Measurements from ENCODE around the gene LCLAT1.

The LCLAT1 gene

GRCh38 chr2:30679426-30680088 is 232.5 kb downstream of the LCLAT1 start:
- no peak for FAIRE-seq

- FAIRE-seq: no peak
Measured at GRCh38 chr2:30680121-30680520, 233.1 kb downstream of the LCLAT1 start.

- FAIRE-seq: no peak
Measured at GRCh38 chr2:30681022-30681421, 234.0 kb downstream of the LCLAT1 start.

GRCh38 chr2:30683236-30683956 is 236.3 kb downstream of the LCLAT1 start:
- no peak for FAIRE-seq

- FAIRE-seq: no peak
Measured at GRCh38 chr2:30684026-30684425, 237.0 kb downstream of the LCLAT1 start.

- no peak for FAIRE-seq
Measured at GRCh38 chr2:30684516-30684915, 237.5 kb downstream of the LCLAT1 start.

GRCh38 chr2:30684996-30685395 is 237.9 kb downstream of the LCLAT1 start:
- no peak for FAIRE-seq

GRCh38 chr2:30686000-30686399 is 239.0 kb downstream of the LCLAT1 start:
- no peak for FAIRE-seq

GRCh38 chr2:30686669-30687068 is 239.6 kb downstream of the LCLAT1 start:
- FAIRE-seq: no peak

- FAIRE-seq: no peak
Measured at GRCh38 chr2:30688956-30689401, 241.9 kb downstream of the LCLAT1 start.

- FAIRE-seq: no peak
Measured at GRCh38 chr2:30689496-30690125, 242.6 kb downstream of the LCLAT1 start.

GRCh38 chr2:30690126-30690561 is 243.1 kb downstream of the LCLAT1 start:
- no peak for FAIRE-seq

GRCh38 chr2:30691091-30691947 is 244.3 kb downstream of the LCLAT1 start:
- no peak for FAIRE-seq

GRCh38 chr2:30691948-30692828 is 245.1 kb downstream of the LCLAT1 start:
- no peak for FAIRE-seq

- FAIRE-seq: no peak
Measured at GRCh38 chr2:30692829-30693275, 245.8 kb downstream of the LCLAT1 start.
